Psoas muscle (tissue), 8 donors: Measurements from ENCODE around the gene SMARCA1. TPM values are rescaled to one million over a fixed set of nuclear protein-coding genes. Genes with fewer than 3 reads are reported as not detected.

ENCODE experiments used
- ATAC-seq, 4 donors: fragments of 200-7000 bp; cut with Tn5 transposase; one replicate each; pipeline ENCODE4 v1.9.1; 2020; ENCODE audit warnings: moderate library complexity in 3 of 4, mild to moderate bottlenecking in 2 of 4
- DNase-seq, 2 donors: peaks; one replicate each; pipeline ENCODE4 v3.0.0-alpha.2; 2020
- H3K27ac ChIP-seq: fragments of 200-600 bp; one replicate; pipeline ENCODE4 v1.8.0; 2022
- H3K27me3 ChIP-seq, 3 donors: fragments of 200-600 bp in 1 of 3; one replicate each; pipeline versions ENCODE4 v1.6.1 to v1.8.0; 2013 to 2022; ENCODE audit warnings: low read length in 2 of 3, mild to moderate bottlenecking in 2 of 3, moderate library complexity in 1 of 3; ENCODE audit not compliant: insufficient read depth in 3 of 3
- H3K36me3 ChIP-seq, 2 donors: fragments of 200-600 bp in 1 of 2; one replicate each; pipeline versions ENCODE4 v1.6.1 to v1.8.0; 2013 to 2022; ENCODE audit warnings: low read depth in 1 of 2, mild to moderate bottlenecking in 1 of 2, moderate library complexity in 1 of 2; ENCODE audit not compliant: insufficient read depth in 1 of 2
- H3K4me1 ChIP-seq: fragments of 200-600 bp; one replicate; pipeline ENCODE4 v1.8.0; 2022
- H3K4me3 ChIP-seq: fragments of 200-600 bp; one replicate; pipeline ENCODE4 v1.8.0; 2022; ENCODE audit warnings: mild to moderate bottlenecking
- H3K9me3 ChIP-seq: fragments of 200-600 bp; one replicate; pipeline ENCODE4 v1.8.0; 2022
- CTCF ChIP-seq: fragments of 200-600 bp; IDR thresholded peaks from one replicate; pipeline ENCODE4 v1.8.0; 2022; ENCODE audit warnings: antibody characterized with exemption
- WGBS, 3 donors: extraction: QIAGEN DNeasy Blood & Tissue Kit; methylation state at CpG; one replicate each; pipeline versions ENCODE4 v1.1.6 to v1.1.7; 2013; 5-methylcytosine and 5-hydroxymethylcytosine counted together
- intact Hi-C, 2 donors: fragments of 100-400 bp; cut with DNase I; formaldehyde crosslinking; loops; one replicate each; pipeline versions ENCODE4 v1.11.0 to v1.14.2; 2022
- long read RNA-seq, 2 donors: library from polyadenylated mRNA; unstranded; transcript quantifications; one replicate each; pipeline ENCODE4 v2.0.0, GENCODE V29; 2021
- polyA plus RNA-seq, 3 donors: library from polyadenylated mRNA; stranded (reverse); fragments of 200-250 nt; gene quantifications; one replicate each; pipeline ENCODE4 v1.2.3, GENCODE V29; 2013
- total RNA-seq, 4 donors: library from RNA; stranded (reverse); fragmentation: NEBNext Ultra II Directional in 2 of 4; extraction: Animal tissue kit (Norgen Biotek cat#: 25700) in 2 of 4; gene quantifications; one replicate each; pipeline versions ENCODE4 v1.2.1 to v1.2.4, GENCODE V29; 2021 to 2023
- donor health status: healthy with polysubstance abuse.
- donor health status: DM: no; HTN: no; CAD: no; lungs with moderate emphysema.
- donor health status: Bipolar disorder and iron deficiency.
- donor health status: healthy.
- donor health status: DM: yes; HTN: yes; CAD: no.
- donor health status: DM: no; HTN: no; CAD: no.
- donor health status: DM: no; HTN: no; CAD: no.
- donor health status: DM: yes; HTN: yes; CAD: no.

The SMARCA1 gene, protein sequence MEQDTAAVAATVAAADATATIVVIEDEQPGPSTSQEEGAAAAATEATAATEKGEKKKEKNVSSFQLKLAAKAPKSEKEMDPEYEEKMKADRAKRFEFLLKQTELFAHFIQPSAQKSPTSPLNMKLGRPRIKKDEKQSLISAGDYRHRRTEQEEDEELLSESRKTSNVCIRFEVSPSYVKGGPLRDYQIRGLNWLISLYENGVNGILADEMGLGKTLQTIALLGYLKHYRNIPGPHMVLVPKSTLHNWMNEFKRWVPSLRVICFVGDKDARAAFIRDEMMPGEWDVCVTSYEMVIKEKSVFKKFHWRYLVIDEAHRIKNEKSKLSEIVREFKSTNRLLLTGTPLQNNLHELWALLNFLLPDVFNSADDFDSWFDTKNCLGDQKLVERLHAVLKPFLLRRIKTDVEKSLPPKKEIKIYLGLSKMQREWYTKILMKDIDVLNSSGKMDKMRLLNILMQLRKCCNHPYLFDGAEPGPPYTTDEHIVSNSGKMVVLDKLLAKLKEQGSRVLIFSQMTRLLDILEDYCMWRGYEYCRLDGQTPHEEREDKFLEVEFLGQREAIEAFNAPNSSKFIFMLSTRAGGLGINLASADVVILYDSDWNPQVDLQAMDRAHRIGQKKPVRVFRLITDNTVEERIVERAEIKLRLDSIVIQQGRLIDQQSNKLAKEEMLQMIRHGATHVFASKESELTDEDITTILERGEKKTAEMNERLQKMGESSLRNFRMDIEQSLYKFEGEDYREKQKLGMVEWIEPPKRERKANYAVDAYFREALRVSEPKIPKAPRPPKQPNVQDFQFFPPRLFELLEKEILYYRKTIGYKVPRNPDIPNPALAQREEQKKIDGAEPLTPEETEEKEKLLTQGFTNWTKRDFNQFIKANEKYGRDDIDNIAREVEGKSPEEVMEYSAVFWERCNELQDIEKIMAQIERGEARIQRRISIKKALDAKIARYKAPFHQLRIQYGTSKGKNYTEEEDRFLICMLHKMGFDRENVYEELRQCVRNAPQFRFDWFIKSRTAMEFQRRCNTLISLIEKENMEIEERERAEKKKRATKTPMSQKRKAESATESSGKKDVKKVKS
- total RNA-seq: 10 to 100 TPM; 14.2 to 29.3 (median 21.5) TPM
- polyA plus RNA-seq: 10 to 100 TPM in 1 of 3 donors, 1 to 10 TPM in 2; 8.5 to 13.6 (median 9.3) TPM
- long read RNA-seq, donor 1, transcript SMARCA1-203 (24 exons, 3,948 nt): major isoform, 22 of 62 reads
- long read RNA-seq, donor 1, transcript SMARCA1-201 (25 exons, 3,564 nt): minor isoform, 5 of 62 reads
- long read RNA-seq, donor 1, partial matches to known transcripts: 14 of 62 reads
- long read RNA-seq, donor 1, other reads (novel, unspliced or antisense): 21 of 62 reads
- long read RNA-seq, donor 2, transcript SMARCA1-203 (24 exons, 3,948 nt): major isoform, 25 of 49 reads
- long read RNA-seq, donor 2, partial matches to known transcripts: 13 of 49 reads
- long read RNA-seq, donor 2, other reads (novel, unspliced or antisense): 9 of 49 reads

DNA sequence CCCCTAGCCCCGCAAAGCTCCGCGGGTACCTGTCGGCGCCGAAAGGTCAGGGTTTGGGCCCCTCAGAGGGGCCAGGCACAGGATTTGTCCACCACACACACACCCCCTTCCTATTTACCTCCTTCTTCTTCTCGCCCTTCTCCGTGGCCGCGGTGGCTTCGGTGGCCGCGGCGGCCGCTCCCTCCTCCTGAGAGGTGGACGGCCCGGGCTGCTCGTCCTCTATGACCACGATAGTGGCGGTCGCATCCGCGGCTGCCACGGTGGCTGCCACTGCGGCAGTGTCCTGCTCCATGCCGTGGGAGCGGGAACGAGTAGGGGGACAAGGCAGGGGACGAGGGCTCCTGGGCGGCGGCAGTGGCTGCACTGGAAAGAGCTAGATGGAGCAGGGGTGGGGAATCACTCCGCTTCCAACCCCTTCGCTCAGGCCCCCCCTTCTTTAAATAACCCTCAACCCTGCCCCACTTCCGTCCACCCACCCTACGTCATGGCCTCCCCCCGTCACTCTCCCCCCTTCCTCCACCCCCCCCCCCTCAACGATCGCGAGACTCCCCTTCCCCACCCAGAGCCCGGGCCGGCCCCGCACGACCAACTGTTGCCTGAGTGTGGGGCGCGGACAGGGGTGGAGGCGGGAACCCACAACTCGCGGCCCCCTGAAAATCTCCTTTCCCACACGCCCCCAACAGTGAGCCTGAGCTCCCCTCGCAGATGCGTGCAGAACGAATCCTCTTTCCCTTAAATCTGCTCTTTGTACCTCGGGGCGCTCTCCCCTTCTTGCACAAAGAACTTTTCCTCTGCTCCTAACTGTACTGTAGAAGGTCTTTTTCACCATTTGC, at the start of gene SMARCA1:
Gene SMARCA1 (minus strand): TSS at position 412 of the 833 bp plus-strand sequence. CDS start 120 bp downstream, at position 292.
- Histone ChIP-seq H3K4me3 (peak within 1 kb of the TSS; percentile 81), H3K4me1 (no peaks in the 10 kb centered on the region), H3K27me3 (no peaks in the 10 kb centered on the region), H3K36me3 (no peaks in the 10 kb centered on the region), H3K27ac (peak within 1 kb of the TSS; percentile 80), H3K9me3 (no peaks in the 10 kb centered on the region)
- no peak for TF ChIP-seq CTCF
- intact Hi-C loops: no loop called here
- WGBS, 3 donors: 1 to 39% (median 8%) methylated on average over 2 to 54 of the region's 54 CpGs
- DNase-seq: peak; percentile 25 to 58
- ATAC-seq: peak; percentile 70 to 79 (median 76)

DNA sequence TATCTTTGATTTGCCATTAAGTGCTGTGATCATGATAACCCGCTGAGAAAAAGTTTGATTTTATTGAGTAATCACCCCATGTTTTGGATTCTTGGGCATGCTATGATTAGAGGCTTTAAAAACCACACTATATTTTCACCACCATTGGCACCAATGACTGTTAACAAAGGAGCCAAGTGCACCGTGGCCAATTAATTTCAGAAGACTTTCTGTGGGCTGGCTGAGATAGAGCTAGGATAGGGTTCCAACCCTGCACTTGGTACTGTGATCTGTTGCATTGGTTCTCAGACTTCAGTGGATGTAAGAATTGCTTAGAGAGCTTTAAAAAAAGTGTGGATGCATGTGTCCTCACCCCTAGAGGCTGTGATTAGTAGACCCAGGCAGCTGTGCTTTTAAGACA, 49.1 kb upstream of the SMARCA1 start:
- intact Hi-C loops: no loop called here
- no peak for TF ChIP-seq CTCF
- Histone ChIP-seq H3K4me1 (peaks cover 4% of the 10 kb centered on the region), H3K27ac (no peak overlapping the region), H3K27me3 (no peaks in the 10 kb centered on the region), H3K36me3 (peaks cover 2 to 56% of the 10 kb centered on the region in 2 donors), H3K9me3 (no peaks in the 10 kb centered on the region), H3K4me3 (no peak overlapping the region)
- DNase-seq (no peak), ATAC-seq (peak in 3 of 4 donors; percentile 47 to 69 (median 48))
- 30 to 44% (median 40%) methylated on average over 2 of the region's 2 CpGs for WGBS, 3 donors

- no peak for DNase-seq
Observed at GRCh38 chrX:129568349-129568748, 45.1 kb upstream of the SMARCA1 start.

More at GRCh38 chrX:129568349-129568748, 45.1 kb upstream of the SMARCA1 start:
- peaks cover 4% of the 10 kb centered on the region for H3K4me1 ChIP-seq
- intact Hi-C loops: no loop called here
- 61 to 89% (median 74%) methylated on average over 3 of the region's 3 CpGs for WGBS, 3 donors
- no peaks in the 10 kb centered on the region for H3K9me3 ChIP-seq
- TF ChIP-seq CTCF: no peak
- peak in 3 of 4 donors; percentile 34 to 62 (median 48) for ATAC-seq
- H3K4me3 ChIP-seq: no peak overlapping the region
- peaks cover 2 to 46% of the 10 kb centered on the region in 2 donors for H3K36me3 ChIP-seq
- no peaks in the 10 kb centered on the region for H3K27me3 ChIP-seq
- peak overlapping the region; percentile 16 for H3K27ac ChIP-seq
